Measurements from ENCODE around the gene AKTIP. TPM values are rescaled to one million over a fixed set of nuclear protein-coding genes. Genes with fewer than 3 reads are reported as not detected.
"Not testable (repeated sequence)": the region's sequence is repeated elsewhere in the genome, so short reads cannot be mapped to it uniquely, and the experiment has no call there.

Gene AKTIP
- total RNA-seq, 1 experiment from 2014 or later, result 17.2 TPM

DNA sequence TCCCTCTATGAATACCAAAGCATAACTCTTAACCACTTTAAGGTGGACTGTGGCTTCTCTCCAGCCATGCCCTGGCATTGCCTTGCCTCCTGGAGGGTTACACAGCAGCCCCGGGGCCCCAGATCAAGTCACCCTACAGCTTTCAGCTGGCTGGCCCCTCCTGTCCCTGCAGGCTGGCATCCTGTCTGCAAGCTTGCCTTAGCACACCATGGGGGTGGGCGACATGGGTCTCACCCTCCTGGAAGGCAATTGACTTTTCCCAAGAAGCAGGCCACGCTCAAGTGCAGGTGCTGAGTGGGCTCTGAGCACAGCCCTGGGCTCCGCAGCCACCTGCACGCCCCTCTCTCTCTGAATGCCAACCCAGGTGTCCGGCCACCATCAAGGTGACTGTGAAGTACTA, 25.8 kb upstream of the AKTIP start:
- H3K36me3 ChIP-seq, result no peaks in the 10 kb centered on the region
- DNase-seq (ENCODE audit: low read depth in 1 of 2, low spot score in 2 of 2), result no peak
- no peaks in the 10 kb centered on the region for H3K9me3 ChIP-seq (replicated peaks)
- H3K4me1 ChIP-seq (replicated peaks), result no peaks in the 10 kb centered on the region
- no peak overlapping the region for H3K27ac ChIP-seq
- H3K4me3 ChIP-seq, result no peak overlapping the region
- H3K27me3 ChIP-seq (replicated peaks), result no peaks in the 10 kb centered on the region

DNA sequence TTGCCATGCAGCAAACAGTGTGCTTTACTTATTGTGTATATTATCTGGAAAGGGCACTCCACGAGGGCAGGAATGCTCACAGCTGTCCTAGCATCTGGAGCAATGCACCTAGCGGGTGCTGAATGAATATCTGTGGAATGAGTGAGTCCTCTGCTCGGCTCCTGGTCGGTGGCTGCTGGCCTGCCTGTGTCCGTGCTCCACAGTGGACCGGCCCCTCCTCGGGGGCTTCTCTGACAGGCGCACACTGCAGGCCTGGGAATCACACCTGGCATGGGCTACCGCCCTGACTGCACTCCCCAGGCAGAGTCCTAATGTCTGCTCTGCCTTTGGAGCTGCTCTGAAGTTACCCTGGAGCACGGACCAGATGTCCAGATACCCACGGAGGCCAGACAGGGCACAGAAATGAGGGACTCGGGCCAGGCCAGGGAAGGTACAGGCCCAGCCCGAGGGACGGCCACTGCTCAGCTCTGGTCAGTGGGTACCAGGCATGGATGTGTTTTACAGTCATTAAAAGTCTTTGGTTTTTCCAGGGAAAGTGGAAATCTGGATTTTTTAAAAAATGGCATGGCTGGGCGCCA, 21.1 kb upstream of the AKTIP start:
- H3K4me1 ChIP-seq (replicated peaks), result peaks cover under 1% of the 10 kb centered on the region; the same call in 1 of the 2 replicates
- no peak overlapping the region for H3K4me3 ChIP-seq
- no peaks in the 10 kb centered on the region for H3K27me3 ChIP-seq (replicated peaks)
- H3K9me3 ChIP-seq (replicated peaks), result no peaks in the 10 kb centered on the region
- no peak for DNase-seq (ENCODE audit: low read depth in 1 of 2, low spot score in 2 of 2)
- H3K27ac ChIP-seq, result no peak overlapping the region
- no peaks in the 10 kb centered on the region for H3K36me3 ChIP-seq

- DNase-seq (ENCODE audit: low read depth in 1 of 2, low spot score in 2 of 2), result no peak
- H3K4me3 ChIP-seq, result no peak overlapping the region
- H3K36me3 ChIP-seq, result no peaks in the 10 kb centered on the region
- no peak overlapping the region for H3K27ac ChIP-seq
- H3K9me3 ChIP-seq (replicated peaks), result no peaks in the 10 kb centered on the region
- no peaks in the 10 kb centered on the region for H3K27me3 ChIP-seq (replicated peaks)
- peaks cover 6% of the 10 kb centered on the region for H3K4me1 ChIP-seq (replicated peaks)
Observed at GRCh38 chr16:53523126-53523804, 20.3 kb upstream of the AKTIP start.

GRCh38 chr16:53519417-53520091, 16.5 kb upstream of the AKTIP start:
- no peak for DNase-seq (ENCODE audit: low read depth in 1 of 2, low spot score in 2 of 2)
- no peaks in the 10 kb centered on the region for H3K36me3 ChIP-seq
- no peak overlapping the region for H3K4me3 ChIP-seq
- peaks cover 6% of the 10 kb centered on the region for H3K4me1 ChIP-seq (replicated peaks)
- H3K9me3 ChIP-seq (replicated peaks), result no peaks in the 10 kb centered on the region
- no peak overlapping the region for H3K27ac ChIP-seq
- H3K27me3 ChIP-seq (replicated peaks), result no peaks in the 10 kb centered on the region

- no peak for DNase-seq (ENCODE audit: low read depth in 1 of 2, low spot score in 2 of 2)
- H3K9me3 ChIP-seq (replicated peaks), result no peaks in the 10 kb centered on the region
Observed at GRCh38 chr16:53518550-53519416, 15.8 kb upstream of the AKTIP start.

DNA sequence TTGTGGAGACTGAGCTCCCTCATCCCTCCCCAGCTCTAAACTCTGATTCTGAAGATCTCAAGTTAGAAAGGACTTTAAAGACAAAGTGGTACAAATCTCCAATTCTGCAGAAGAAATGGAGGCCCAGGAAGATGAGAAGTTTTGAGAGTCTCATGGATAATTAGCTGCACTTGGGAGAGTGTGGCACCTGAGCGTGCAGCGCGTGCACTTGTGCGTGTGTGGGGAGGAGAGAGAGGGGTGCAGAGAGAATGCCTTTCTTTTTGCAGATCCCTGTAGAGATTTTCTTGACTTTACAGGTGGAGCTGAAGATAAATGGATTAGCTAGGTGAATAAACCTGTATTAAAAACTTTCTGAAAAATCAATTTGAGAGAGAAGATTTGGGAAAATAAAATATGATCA, 14.8 kb upstream of the AKTIP start:
- no peaks in the 10 kb centered on the region for H3K27me3 ChIP-seq (replicated peaks)
- peaks cover 6% of the 10 kb centered on the region for H3K4me1 ChIP-seq (replicated peaks)
- DNase-seq (ENCODE audit: low read depth in 1 of 2, low spot score in 2 of 2), result no peak
- no peak overlapping the region for H3K4me3 ChIP-seq
- no peak overlapping the region for H3K27ac ChIP-seq
- H3K9me3 ChIP-seq (replicated peaks), result no peaks in the 10 kb centered on the region
- H3K36me3 ChIP-seq, result no peaks in the 10 kb centered on the region

More at GRCh38 chr16:53518550-53519416, 15.8 kb upstream of the AKTIP start:
- Histone ChIP-seq H3K27ac (no peak overlapping the region), H3K4me3 (no peak overlapping the region), H3K4me1 (replicated peaks) (peaks cover 6% of the 10 kb centered on the region), H3K27me3 (replicated peaks) (no peaks in the 10 kb centered on the region), H3K36me3 (no peaks in the 10 kb centered on the region)

- Histone ChIP-seq H3K27me3 (replicated peaks) (no peaks in the 10 kb centered on the region), H3K4me3 (no peak overlapping the region), H3K36me3 (no peaks in the 10 kb centered on the region), H3K27ac (no peak overlapping the region), H3K4me1 (replicated peaks) (peaks cover 6% of the 10 kb centered on the region), H3K9me3 (replicated peaks) (no peaks in the 10 kb centered on the region)
- DNase-seq (ENCODE audit: low read depth in 1 of 2, low spot score in 2 of 2), result no peak
Observed at GRCh38 chr16:53515811-53516210, 12.8 kb upstream of the AKTIP start.

DNA sequence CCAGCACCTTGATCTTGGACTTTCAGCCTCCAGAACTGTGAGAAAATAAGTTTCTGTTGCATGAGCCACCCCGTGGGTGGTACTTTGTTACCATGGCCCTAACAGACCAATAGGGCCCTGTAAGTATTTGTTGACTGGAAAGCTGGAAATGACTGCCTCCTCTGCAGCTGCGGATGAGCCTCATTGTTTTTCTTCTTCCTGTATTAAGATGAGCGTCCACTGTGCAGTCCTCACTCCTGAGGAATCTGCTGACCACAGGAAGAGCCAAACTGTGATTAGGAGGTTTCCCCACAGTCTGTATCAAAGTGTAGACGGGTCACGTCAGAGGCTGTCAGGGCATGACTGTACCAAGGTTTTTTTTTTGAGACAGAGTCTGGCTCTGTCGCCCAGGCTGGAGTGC, 12.2 kb upstream of the AKTIP start:
- no peaks in the 10 kb centered on the region for H3K9me3 ChIP-seq (replicated peaks)
- DNase-seq (ENCODE audit: low read depth in 1 of 2, low spot score in 2 of 2), result peak in 1 of 2 experiments; percentile 9
- no peak overlapping the region for H3K4me3 ChIP-seq
- peaks cover 6% of the 10 kb centered on the region for H3K4me1 ChIP-seq (replicated peaks)
- no peak overlapping the region for H3K27ac ChIP-seq
- H3K36me3 ChIP-seq, result no peaks in the 10 kb centered on the region
- H3K27me3 ChIP-seq (replicated peaks), result no peaks in the 10 kb centered on the region

- not testable (repeated sequence) for H3K4me3 ChIP-seq; H3K36me3 ChIP-seq; H3K4me1 ChIP-seq (replicated peaks); H3K27ac ChIP-seq; H3K9me3 ChIP-seq (replicated peaks); DNase-seq (ENCODE audit: low read depth in 1 of 2, low spot score in 2 of 2); H3K27me3 ChIP-seq (replicated peaks)
Observed at GRCh38 chr16:53512795-53513194, 9.8 kb upstream of the AKTIP start.

DNA sequence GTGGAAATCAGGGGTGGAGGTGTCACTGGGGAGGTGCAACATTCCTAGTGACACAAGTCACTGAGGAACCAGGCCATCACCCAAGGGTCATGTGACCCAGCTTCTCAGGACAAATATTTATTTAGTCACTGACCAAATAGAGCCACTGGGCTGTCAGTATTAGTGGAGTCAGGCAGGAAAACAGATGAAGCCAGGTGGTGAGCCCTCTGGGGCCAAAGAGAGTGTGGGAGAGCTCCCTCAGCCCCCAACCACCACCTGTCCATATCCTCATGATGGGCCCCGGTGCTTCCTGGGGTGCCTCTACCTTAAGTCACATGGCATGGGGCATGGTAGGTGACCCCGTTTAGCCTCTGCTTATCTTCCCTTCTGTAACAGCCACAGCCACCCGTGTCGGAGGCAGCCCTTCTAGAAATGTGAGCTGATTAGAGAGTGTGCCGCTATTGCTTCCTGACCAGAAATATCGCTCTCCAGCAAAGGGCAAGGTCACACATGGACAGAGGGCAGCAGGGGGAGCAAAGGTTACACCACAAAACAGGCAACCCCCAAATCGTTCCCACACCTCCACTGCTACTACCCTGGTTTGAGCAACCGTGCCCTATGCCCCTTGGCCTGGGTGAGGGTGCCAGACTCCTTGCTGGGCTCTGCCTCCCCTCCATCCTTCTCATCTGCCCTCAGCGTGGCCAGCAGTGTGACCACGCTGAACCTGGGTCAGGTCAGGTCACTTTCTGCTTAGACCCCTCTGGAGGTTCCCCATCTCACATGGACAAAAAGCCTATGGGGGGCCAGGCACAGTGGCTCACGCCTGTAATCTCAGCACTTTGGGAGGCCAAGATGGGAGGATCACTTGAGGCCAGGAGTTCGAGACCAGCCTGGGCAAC, 8.6 kb upstream of the AKTIP start:
- no peaks in the 10 kb centered on the region for H3K4me1 ChIP-seq (replicated peaks)
- no peaks in the 10 kb centered on the region for H3K9me3 ChIP-seq (replicated peaks)
- H3K4me3 ChIP-seq, result no peak overlapping the region
- H3K27me3 ChIP-seq (replicated peaks), result no peaks in the 10 kb centered on the region
- no peak for DNase-seq (ENCODE audit: low read depth in 1 of 2, low spot score in 2 of 2)
- no peaks in the 10 kb centered on the region for H3K36me3 ChIP-seq
- H3K27ac ChIP-seq, result no peak overlapping the region

DNA sequence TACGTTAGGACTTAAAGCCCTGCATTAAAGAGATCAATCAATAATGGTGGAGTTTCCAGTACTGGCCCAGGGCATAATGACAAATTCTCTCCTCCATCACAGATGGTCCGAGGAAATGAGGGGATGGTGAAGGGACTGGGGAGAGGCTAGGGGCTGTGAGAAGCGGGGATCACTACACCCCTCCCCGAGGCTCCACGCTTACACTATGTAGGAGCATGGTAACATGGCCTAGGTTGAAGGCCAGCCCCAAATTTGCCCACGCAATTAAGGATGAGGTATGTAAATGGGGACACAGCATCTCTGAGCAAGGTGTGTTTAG, 8.0 kb upstream of the AKTIP start:
- H3K4me3 ChIP-seq, result no peak overlapping the region
- H3K36me3 ChIP-seq, result no peaks in the 10 kb centered on the region
- no peaks in the 10 kb centered on the region for H3K4me1 ChIP-seq (replicated peaks)
- H3K27me3 ChIP-seq (replicated peaks), result no peaks in the 10 kb centered on the region
- no peak overlapping the region for H3K27ac ChIP-seq
- no peaks in the 10 kb centered on the region for H3K9me3 ChIP-seq (replicated peaks)
- no peak for DNase-seq (ENCODE audit: low read depth in 1 of 2, low spot score in 2 of 2)

- Histone ChIP-seq H3K9me3 (replicated peaks) (no peaks in the 10 kb centered on the region), H3K4me1 (replicated peaks) (no peaks in the 10 kb centered on the region), H3K4me3 (no peak overlapping the region), H3K27me3 (replicated peaks) (no peaks in the 10 kb centered on the region), H3K36me3 (no peaks in the 10 kb centered on the region), H3K27ac (no peak overlapping the region)
- peak in 1 of 2 experiments; percentile 7 for DNase-seq (ENCODE audit: low read depth in 1 of 2, low spot score in 2 of 2)
Observed at GRCh38 chr16:53510704-53511070, 7.7 kb upstream of the AKTIP start.

Measured in SJSA1 (cell line).